NOMO-1 (cell line): Measurements from ENCODE around the gene EXOSC7.

Experiments used
- DNase-seq, 2 experiments: peaks; one replicate each; lab custom pipeline; 2025; ENCODE audit not compliant: unreplicated experiment in 2 of 2; lab: John Stamatoyannopoulos, UW

The EXOSC7 gene

DNA sequence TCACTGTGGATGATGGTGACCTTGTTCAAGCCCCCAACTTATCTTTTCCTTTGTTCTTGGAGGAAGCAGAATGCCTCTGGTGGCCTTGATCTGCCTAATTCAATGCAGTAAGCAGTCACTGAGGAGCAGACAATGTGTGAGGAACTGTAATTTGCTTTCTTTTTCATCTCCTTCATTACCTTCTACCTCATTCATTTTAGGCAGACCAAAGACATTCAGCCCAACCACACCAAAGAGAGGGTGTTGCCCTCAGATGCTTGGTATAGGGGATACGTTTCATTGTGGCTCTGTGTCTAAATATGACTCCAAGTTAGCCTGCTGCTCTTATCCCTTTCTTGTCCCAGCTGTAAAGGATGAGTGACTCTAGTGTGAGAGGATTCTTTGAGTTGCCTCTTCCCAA lies 15.3 kb downstream of the EXOSC7 start:
- DNase-seq, result no peak

DNA sequence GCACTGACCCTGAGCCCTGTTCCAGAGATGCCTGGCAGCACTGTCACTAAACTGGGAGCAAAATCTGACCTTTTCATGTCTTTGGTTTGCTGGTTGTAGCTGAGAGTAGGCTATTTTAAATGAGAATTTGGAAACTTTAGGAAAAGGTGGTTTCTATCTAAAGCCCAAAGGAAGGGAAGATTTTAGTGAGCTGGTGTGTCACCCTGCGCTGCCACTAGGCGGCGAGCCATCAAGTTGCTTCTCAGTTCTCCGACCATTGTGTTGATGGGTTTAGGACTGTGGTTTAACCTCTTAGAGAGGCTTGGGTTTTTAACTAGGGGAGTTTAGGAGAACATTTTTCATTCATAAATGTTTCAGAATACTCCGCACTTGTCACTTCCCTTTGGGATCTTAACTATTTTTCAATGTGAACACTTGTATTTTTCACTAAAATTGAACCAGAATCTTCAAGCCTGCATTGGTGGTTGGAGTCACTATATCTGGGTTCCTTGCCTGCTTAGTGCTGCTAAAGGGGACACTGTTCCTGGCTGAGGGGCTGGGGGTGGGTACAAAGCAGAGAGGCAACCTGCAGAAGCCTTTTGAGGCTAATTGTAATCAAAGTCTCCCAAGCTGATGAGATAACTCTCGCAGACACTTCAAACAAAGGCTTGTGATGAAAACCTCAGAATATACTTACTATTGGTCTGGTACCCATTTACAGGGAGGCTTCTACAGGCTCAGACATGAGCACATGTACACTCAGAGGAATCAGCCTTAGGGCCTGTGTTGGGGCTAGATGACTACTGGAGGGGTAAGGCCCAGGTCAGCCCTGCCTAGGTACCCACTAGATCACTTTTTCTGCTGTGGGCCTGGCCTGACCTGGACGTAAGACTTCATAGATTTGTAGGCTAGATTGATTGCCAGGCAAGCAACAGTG lies 16.8 kb downstream of the EXOSC7 start:
- DNase-seq, result peak in 1 of 2 experiments; percentile 10

DNA sequence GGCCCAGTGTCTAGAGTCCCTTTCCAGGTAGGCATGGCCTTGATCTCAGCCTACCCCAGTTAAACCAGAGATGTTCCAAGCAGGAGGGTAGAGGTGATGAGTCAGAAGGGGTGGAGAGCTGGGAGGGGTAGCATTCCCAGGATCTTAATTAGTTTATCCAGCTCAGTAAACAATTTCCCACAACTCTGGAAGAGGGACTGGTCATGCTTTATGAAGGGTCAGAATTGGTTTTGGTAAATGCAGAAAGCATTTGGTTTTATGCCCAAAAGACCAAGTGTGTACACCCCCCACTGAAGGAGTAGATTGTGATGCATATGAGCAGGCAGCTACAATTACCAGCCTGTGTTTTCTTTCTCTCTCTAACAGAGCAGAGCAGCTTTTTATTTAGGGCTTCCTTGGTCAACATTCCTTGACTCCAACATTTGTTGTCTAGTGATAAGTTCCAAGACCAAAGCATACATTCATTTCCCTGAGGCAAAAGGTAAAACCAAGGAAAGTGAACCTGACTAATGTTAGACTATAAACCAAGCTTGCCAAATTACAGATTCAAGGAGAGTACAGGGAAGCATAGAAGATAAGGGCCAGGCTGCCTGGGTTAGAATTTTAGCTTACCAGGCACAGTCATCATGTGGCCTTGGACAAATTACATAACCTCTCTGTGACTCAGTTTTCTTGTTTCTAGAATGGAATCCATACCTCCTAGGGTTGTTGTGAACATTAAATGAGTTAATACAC lies 17.6 kb downstream of the EXOSC7 start:
- DNase-seq, result no peak

DNA sequence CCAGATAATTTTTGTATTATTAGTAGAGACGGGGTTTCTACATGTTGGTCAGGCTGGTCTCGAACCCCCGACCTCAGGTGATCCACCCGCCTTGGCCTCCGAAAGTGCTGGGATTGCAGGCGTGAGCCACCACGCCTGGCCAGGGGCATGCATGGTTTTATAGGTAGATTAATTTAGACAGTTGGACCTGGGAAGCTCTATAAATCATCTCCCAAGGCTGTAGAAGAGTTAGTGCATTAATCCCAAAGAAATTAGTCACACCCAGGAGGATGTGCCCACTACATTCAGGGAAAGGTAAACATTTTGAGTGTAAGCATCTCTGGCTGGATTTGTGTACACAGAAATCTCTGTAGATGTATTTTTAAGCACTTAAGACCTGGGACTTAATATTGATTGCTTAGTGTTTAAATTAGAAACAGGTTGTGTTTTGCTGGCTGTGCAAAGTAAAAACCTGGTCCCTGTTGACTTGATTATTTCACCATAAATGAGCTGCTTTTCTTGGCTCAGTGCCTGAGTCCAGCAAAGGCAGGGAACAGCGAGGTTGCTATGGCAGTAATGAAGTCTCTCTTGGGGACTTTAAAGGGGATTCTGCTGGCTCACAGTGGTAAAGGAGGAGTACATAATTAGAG lies 19.2 kb downstream of the EXOSC7 start:
- no peak for DNase-seq

DNA sequence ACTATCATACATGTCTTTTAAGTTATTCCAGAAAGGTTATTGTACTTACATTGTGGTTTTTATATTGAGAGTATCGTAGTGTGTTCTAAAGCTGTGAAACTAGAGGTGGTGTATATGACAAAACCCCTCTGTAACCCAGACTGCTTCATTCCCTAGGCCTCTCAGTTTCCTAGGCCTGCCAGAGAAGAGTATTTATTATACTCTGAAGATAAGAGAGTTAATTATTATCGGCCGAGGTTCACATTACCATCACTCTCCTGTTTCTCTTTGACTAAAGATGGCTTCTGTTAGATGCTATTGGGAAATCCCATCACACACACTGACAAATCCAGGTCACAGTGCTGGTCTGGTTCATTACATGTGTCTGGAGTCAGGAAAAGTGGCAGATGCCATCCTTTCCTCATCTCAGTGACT lies 20.5 kb downstream of the EXOSC7 start:
- DNase-seq, result no peak

DNA sequence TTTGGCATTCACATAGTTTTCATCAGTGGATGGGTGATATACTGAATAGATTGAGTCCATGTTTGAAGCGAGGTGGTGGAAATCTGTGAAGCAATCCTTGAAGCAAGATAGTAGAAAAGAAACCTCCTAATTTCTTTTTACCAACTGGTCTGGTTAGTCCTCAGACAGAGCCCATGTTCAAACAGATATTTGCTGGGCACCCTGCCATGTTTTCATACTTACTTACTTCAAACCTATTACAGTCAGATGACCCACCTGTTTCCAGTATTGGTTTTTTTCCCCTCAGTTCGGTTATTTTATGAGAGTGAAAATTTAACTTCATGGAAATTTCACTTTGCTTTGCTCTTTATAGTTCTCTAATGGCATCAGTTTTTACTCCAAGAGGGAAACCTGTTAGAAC lies 23.7 kb downstream of the EXOSC7 start:
- no peak for DNase-seq

DNA sequence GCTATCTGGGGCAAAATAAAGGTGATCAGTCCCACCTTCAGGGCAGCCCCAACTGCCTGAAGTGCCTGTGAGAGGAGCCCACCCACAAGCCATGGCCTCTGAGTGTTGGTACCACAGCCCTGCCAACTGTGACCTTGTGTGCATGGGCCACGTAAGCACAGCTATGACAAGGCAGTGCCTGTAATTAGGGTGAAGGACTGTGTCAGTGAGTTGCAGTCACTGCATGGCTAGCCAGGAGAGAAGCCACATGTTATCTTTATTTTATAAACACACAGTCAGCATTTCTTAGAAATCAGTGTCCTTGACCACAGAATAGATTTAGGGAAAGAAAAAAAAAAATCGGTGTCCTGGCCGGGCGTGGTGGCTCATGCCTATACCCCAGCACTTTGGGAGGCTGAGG lies 24.8 kb downstream of the EXOSC7 start:
- DNase-seq, result no peak

DNA sequence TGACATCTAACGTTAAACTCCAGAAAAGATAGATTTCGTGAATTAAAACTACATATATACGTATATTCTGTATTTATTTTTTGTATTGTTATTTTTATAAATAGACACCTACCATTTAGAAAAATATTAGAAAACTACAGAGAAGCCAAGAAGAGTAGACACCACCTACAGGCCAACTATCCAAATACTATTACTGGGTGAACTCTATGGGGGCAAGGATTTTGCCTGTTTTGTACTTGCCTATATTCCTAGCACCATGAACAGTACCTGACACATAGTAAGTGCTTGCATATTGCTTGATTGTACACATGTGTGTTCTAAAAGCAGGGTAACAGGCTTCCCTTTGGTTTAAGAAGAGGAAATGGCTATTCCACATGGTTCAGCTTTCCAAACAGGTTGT lies 25.7 kb downstream of the EXOSC7 start:
- no peak for DNase-seq

DNA sequence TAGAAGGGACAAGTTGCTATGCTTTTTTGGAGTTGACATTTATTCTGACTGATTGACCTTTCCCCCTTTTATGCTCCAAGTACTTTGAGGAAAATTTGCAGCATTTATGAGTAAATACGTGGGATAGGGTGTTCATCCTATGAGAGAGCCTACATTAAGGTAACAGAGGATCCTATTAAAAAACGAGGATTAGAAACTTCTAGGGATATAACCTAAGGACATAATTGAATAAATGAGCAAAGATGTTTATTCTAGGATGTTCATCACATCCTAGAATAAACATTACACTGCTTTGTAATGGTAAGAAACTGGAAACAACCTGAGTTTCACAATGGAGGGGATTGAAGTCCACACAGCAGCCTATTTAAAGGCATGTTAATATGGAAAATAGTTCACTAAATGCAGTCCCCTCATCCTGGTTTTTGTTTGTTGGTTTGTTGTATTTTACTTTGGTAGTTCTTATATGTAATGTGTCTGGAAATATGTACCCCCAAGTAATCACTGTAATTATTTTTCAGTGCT lies 26.2 kb downstream of the EXOSC7 start:
- DNase-seq, result no peak

DNA sequence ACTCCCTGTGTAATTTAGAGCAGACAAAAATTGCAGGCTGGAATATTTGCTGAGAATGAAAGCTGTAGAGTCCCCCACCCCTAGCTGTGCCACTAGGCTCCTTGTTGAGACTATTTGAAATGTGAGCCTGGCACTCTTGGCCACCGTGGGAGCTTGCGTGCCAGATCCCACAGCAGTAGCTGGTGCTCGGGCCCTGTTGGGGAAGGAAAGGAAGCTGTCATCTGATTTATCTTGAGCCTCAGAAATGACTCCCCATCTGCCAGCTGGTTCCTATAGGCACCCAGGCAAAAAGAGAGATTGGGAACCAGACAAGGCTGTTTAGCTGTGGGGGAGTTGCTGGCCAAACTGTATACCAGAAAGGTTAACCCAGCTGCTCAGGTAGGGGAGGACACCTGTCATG lies 26.7 kb downstream of the EXOSC7 start:
- no peak for DNase-seq

DNA sequence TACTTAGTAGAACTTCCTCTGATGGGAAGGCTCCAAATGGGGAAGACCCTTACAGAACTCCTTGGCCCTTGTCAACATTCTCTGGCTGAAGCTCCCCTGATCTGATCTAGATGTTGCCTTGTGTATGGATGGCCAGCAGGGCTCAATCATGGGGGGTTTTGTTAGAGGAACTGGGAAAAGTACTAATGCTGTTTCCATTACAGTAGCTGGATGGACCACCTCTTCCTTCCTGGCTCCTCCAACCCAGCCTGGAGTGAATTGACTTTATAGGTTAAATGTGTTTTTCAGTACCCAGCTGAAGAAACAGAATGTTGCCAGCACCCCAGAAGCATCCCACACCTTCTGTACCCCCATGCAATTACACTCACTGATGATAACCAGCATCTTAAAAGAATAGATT lies 27.4 kb downstream of the EXOSC7 start:
- DNase-seq, result no peak

DNA sequence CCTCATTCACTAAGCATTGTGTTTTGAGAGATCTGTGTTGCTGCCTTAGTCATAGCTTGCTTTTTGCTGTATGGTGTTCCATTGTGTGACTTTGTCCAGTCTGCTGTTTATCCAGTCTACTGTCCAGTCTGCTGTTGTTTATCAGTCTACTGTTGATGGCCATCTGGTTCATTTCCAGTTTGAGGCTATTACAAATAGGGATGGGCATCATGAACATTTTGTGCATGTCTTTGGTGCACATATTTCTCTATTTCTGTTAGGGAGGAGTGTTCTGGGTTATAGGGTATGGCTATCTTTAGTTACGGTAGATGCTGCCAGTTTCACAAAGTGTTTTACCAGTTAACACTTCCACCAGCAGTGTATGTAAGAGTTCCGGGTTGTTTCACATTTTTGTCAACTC lies 27.8 kb downstream of the EXOSC7 start:
- no peak for DNase-seq

DNA sequence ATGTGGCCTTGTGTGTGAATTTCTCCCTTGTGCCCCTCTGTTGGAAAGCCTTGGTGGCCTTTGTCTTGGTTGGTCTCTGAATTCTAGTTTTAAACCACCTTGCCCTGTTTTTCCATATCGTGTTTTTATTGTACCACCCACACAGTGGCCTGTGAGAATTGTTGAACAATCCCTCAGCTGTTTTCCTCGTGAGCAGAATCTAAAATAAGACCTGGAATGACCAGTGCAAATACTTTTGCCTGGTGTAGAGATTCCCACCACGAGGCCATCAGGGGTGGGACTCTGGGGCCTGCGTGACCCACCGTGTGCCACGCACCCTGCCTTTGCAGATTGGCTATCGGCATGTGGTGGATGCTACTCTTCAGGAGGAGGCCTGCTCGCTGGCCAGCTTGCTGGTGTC lies 31.0 kb downstream of the EXOSC7 start:
- no peak for DNase-seq

DNA sequence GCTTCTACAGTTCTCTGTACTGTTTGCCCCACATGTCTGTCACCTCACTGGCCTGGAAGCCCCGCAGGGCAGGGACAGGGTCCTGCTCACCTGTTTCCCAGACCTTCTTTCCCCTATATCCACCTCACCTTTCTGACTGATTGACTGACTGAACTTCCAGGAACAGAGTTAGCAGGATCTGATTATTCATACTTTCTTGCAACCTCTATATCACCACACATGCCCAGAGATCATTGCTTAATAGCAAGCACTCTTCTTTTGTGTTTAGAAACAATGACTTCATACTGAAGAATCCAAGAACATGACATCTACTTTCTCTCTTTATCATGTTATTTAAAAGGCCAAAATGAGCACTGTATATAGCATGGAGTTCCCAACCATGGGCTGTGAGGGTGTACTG lies 32.1 kb downstream of the EXOSC7 start:
- no peak for DNase-seq

DNA sequence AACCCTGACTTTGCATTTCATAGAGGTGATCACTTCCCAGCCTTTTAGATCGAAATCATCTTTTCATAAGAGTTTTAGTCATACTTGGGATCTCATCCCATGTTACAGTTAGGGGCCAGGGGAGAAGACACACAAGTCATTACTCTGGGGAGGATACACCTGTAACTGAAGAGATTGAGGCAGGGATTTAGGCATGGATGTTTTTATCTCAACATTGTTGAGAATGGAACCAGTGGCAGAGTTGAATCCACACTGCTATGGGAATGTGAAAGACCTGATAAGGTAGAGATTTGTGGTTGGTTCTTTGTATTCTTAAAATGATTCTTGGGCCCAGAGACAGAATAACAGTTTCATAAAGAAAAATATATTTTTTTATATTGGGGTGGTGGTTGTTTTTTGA lies 33.8 kb downstream of the EXOSC7 start:
- no peak for DNase-seq

DNA sequence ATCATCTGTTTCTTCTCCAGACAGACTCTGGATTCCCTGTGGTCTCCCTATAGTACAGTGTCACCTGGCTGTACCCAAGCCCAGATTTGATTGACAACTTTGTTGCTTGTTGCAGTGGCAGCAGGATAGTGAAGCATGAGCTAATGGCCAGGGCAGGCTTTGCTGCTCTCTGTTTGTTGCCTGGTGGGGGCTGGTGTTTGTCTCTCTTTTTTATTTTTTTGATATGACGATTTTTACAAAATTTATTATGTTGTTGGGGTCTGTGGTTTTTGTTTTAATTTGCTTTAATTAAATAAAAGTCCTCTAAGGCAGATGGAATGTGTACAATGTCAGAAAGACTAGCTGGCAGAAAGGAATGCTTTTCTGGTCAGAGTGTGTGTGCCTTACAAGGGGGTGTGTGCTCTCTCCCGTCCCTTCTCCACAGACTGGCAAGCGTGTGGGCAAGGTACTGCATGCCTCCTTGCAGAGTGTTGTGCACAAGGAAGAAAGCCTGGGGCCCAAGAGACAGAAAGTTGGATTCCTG lies 34.8 kb downstream of the EXOSC7 start:
- no peak for DNase-seq

DNA sequence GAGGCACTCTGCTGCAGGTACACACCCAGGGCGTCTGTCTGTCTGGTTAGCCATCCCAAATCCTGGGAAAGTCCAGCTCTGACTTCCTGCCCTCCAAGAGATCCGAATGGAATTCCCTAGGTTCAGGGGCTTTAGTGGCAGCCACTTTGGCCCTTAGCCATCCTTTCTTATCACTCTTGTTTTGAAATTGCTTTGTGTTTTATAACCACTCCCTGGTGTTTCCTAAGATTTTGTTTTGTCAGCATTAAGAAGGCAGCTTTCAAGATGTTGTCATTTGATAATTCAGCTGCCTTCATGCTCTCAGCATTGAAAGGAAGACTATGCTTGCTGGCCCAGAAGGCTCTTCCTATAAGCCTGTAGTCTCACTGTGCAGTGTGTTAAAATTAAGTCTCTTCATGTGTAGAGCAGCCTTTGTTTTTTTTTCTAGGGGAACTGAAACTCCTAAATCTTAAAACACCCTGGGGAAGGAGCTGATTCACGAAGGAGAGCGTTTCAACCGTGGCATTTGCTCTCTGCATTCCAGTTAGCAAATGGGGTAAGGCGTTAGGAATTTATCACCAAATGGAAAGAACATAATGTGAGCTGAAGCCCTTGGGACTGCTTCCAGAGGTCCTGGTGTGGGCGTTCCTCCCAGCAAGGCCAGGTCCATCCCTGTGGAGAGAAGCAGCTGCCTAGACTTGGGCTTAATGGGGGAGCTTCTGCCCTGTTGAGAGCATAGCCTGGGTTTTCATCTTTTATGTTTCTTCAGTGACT lies 35.9 kb downstream of the EXOSC7 start:
- DNase-seq, result peak; percentile 48 to 88

DNA sequence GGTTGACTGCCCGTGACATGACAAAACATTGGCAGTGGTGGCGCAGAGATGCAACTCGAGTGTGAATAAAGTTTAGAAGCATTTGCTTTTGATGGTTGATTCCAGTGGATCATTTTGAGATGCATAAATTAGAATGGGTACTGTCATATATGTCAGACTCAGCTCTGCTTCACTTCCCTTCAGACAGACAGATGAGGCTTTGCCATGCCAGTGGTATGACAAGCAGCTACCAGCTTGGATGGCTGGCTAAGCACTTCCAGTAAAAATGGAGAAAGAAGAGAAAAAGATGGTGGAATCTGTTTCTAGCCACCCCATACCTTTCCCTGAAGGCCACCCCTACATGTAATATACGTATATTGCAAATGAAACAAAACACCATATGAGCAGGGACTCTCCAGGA lies 36.5 kb downstream of the EXOSC7 start:
- DNase-seq, result no peak

DNA sequence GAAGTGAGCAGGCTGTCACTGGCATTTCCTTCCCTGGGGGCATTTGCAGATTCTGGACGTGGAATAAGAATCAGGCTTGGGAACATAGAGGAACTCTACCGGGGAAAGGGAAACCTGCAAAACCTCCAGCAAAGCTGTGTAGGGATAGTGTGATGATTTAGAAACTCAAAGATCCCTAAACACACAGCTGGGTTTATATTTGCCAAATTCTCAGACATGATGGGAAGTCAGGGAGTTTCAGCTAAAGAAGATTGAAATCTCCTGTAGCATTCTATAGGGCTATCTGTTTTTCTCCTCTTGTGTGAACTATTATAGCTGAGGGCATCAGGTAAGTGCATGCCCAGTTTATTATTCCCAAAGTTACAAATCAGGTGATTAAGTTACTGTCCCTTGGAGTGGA lies 40.9 kb downstream of the EXOSC7 start:
- DNase-seq, result no peak

DNA sequence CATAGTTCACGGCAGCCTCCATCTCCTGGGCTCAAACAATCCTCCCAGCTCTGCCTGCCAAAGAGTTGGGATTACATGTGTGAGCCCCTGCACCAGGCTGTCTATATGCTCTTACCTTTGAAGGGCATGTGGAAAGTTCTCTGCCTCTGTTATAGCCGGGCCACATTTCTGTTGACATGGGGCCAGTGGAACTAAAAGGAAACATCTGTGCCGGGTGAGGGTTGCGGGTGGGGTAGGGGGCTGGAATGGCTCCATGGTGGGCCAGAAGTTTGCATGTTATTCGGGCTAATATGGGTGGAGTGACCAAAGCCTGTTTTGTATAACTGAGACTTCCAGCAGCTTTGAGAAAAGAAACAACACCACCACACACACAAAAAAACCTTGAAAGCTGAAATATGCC lies 41.8 kb downstream of the EXOSC7 start:
- no peak for DNase-seq

DNA sequence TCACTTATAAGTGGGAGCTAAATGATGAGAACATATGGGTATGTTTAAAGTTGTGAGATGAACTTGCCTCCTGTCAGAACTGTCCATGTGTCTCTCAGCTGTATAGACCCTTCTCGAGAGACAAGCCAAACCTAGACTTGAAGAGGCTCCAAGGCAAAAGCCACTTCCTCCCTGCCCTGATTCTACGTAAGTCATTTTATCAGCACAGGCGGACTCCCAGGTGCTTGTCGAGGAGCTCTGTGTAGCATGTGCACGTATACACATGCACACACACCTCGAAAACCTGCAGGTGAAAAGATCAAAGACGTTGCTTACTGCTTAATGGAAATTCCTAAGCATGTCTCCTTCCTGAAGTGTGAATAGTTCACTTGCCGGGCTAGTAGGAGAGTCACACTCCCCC lies 44.5 kb downstream of the EXOSC7 start:
- no peak for DNase-seq
